Neuronal stem cell (in vitro differentiated cells): ENCODE data around the gene FAM234B. TPM values are rescaled to one million over a fixed set of nuclear protein-coding genes. Genes with fewer than 3 reads are reported as not detected.

Experiments
- DNase-seq: peaks from one replicate; pipeline ENCODE4 v3.0.0-alpha.2; 2013; ENCODE audit warnings: low spot score
- H2AFZ ChIP-seq: one replicate; pipeline ENCODE4 v1.6.1; 2013; ENCODE audit warnings: mild to moderate bottlenecking, low read length, inconsistent platforms
- H2AK5ac ChIP-seq: 2 replicates; pipeline ENCODE4 v1.6.1; 2013; ENCODE audit warnings: low read depth, mild to moderate bottlenecking, inconsistent platforms, low read length, moderate library complexity, mixed read lengths
- H2BK120ac ChIP-seq: 2 replicates; pipeline ENCODE4 v1.6.1; 2013; ENCODE audit warnings: low read depth, mild to moderate bottlenecking, inconsistent platforms, low read length, moderate library complexity, mixed read lengths
- H2BK12ac ChIP-seq: one replicate; pipeline ENCODE4 v1.6.1; 2013; ENCODE audit warnings: low read length, inconsistent platforms
- H2BK15ac ChIP-seq: 2 replicates; pipeline ENCODE4 v1.6.1; 2013; ENCODE audit warnings: mild to moderate bottlenecking, low read length, inconsistent platforms, mixed read lengths
- H2BK5ac ChIP-seq: one replicate; pipeline ENCODE4 v1.6.1; 2013; ENCODE audit warnings: inconsistent platforms, mild to moderate bottlenecking, low read length, moderate library complexity
- H3K14ac ChIP-seq: one replicate; pipeline ENCODE4 v1.6.1; 2013; ENCODE audit warnings: low read length, inconsistent platforms
- H3K18ac ChIP-seq: 2 replicates; pipeline ENCODE4 v1.6.1; 2013; ENCODE audit warnings: low read length, inconsistent platforms
- H3K23ac ChIP-seq: 2 replicates; pipeline ENCODE4 v1.6.1; 2013; ENCODE audit warnings: low read depth, mild to moderate bottlenecking, mixed read lengths, low read length, inconsistent platforms; ENCODE audit not compliant: poor library complexity
- H3K27ac ChIP-seq: replicated peaks from 3 replicates; pipeline ENCODE4 v1.5.1; 2013; ENCODE audit warnings: low read length, inconsistent platforms
- H3K27me3 ChIP-seq, 3 experiments: 2 replicates each; pipeline ENCODE4 v1.6.1; 2013; ENCODE audit warnings: low read length in 3 of 3, mild to moderate bottlenecking in 2 of 3, inconsistent platforms in 1 of 3, low read depth in 1 of 3, mixed read lengths in 1 of 3, moderate library complexity in 1 of 3; ENCODE audit not compliant: control insufficient read depth in 3 of 3, insufficient read depth in 3 of 3
- H3K36me3 ChIP-seq, 2 donors: replicated peaks in 1 of 2; 2 replicates each; pipeline ENCODE4 v1.6.1; 2013; ENCODE audit warnings: low read length in 2 of 2; ENCODE audit not compliant: control insufficient read depth in 2 of 2, insufficient read depth in 2 of 2
- H3K4ac ChIP-seq: 2 replicates; pipeline ENCODE4 v1.6.1; 2013; ENCODE audit warnings: inconsistent platforms, mild to moderate bottlenecking, low read length, moderate library complexity
- H3K4me1 ChIP-seq, 2 donors: 1 replicate in 1 of 2; 2 replicates in 1 of 2; pipeline ENCODE4 v1.6.1; 2013; ENCODE audit warnings: low read length in 2 of 2, low read depth in 1 of 2; ENCODE audit not compliant: control insufficient read depth in 2 of 2, insufficient read depth in 1 of 2
- H3K4me2 ChIP-seq: one replicate; pipeline ENCODE4 v1.6.1; 2013; ENCODE audit warnings: mild to moderate bottlenecking, low read length, inconsistent platforms; ENCODE audit not compliant: insufficient read depth, poor library complexity, severe bottlenecking
- H3K4me3 ChIP-seq, 2 donors: 2 replicates each; pipeline ENCODE4 v1.5.1; 2013; ENCODE audit warnings: low read length in 2 of 2, mild to moderate bottlenecking in 2 of 2, inconsistent platforms in 1 of 2, moderate library complexity in 1 of 2
- H3K79me1 ChIP-seq: one replicate; pipeline ENCODE4 v1.6.1; 2013; ENCODE audit warnings: low read depth, mild to moderate bottlenecking, inconsistent platforms, low read length, moderate library complexity
- H3K9ac ChIP-seq: one replicate; pipeline ENCODE4 v1.6.1; 2013; ENCODE audit warnings: mild to moderate bottlenecking, low read depth, low read length, inconsistent platforms; ENCODE audit not compliant: poor library complexity
- H3K9me3 ChIP-seq, 2 donors: replicated peaks in 1 of 2; 2 replicates each; pipeline versions ENCODE3 to v1.6.1; 2013; ENCODE audit warnings: low read length in 2 of 2, mild to moderate bottlenecking in 2 of 2, inconsistent platforms in 1 of 2, low read depth in 1 of 2, mixed read lengths in 1 of 2, moderate library complexity in 1 of 2; ENCODE audit not compliant: control insufficient read depth in 2 of 2, insufficient read depth in 1 of 2
- H4K8ac ChIP-seq: one replicate; pipeline ENCODE4 v1.6.1; 2013; ENCODE audit warnings: low read depth, mild to moderate bottlenecking, inconsistent platforms, low read length, moderate library complexity
- H4K91ac ChIP-seq: one replicate; pipeline ENCODE4 v1.6.1; 2013; ENCODE audit warnings: low read length, low read depth, mild to moderate bottlenecking, inconsistent platforms; ENCODE audit not compliant: poor library complexity
- whole genome bisulfite sequencing, 2 donors: extraction: QIAGEN DNeasy Blood & Tissue Kit; methylation state at CpG; one replicate each; pipeline ENCODE4 v1.1.7; 2013; ENCODE audit warnings: missing lambda C conversion rate in 2 of 2, mixed read lengths in 1 of 2; ENCODE audit not compliant: insufficient read length in 2 of 2, insufficient replicate concordance in 1 of 2; ENCODE audit errors: extremely low coverage in 2 of 2; 5-methylcytosine and 5-hydroxymethylcytosine counted together
- polyA plus RNA-seq, 2 experiments: library from polyadenylated mRNA; stranded (reverse); fragments of 200-250 nt; gene quantifications; one replicate each; pipeline ENCODE4 v1.2.3, GENCODE V29; 2013

FAM234B gene
- 15.9 TPM for polyA plus RNA-seq (2013, experiment 1 of 2)
- polyA plus RNA-seq (2013, experiment 2 of 2) = 15.5 TPM

- Histone ChIP-seq H2BK120ac (no peak within 1 kb of the TSS), H2BK12ac (no peak within 1 kb of the TSS), H3K9me3 (no peaks in the 10 kb centered on the region), H3K23ac (peak within 1 kb of the TSS; percentile 58), H3K27me3 (peaks cover 0 to 41% (median 0%) of the 10 kb centered on the region in 3 experiments), H3K9ac (peak within 1 kb of the TSS; percentile 87), H4K91ac (no peak within 1 kb of the TSS), H4K8ac (no peak within 1 kb of the TSS), H2AFZ (peak within 1 kb of the TSS; percentile 100), H3K4ac (no peak within 1 kb of the TSS), H3K14ac (no peak within 1 kb of the TSS), H2BK5ac (no peak within 1 kb of the TSS), H2BK15ac (peak within 1 kb of the TSS; percentile 10), H3K4me2 (peak within 1 kb of the TSS; percentile 89), H3K79me1 (no peaks in the 10 kb centered on the region), H2AK5ac (no peak within 1 kb of the TSS), H3K36me3 (no peaks in the 10 kb centered on the region), H3K4me3 (peak within 1 kb of the TSS; percentile 84 to 98), H3K18ac (peak within 1 kb of the TSS; percentile 95), H3K4me1 (peaks cover 1 to 6% of the 10 kb centered on the region in 2 donors), H3K27ac (no peak within 1 kb of the TSS)
- DNase-seq = peak; percentile 76
- no CpG with 5 or more reads among the region's 74 CpGs for WGBS, 2 donors
Measured at GRCh38 chr12:13044002-13044905, at the start of gene FAM234B. Gene FAM234B, plus strand, starts transcription at chr12:13044381. Its CDS starts 23 bp downstream, at chr12:13044404.

GRCh38 chr12:12995088-12995487, 49.1 kb upstream of the FAM234B start:
- Histone ChIP-seq H3K79me1 (peaks cover 1% of the 10 kb centered on the region), H3K9ac (no peak overlapping the region), H3K4me2 (no peak overlapping the region), H3K14ac (no peak overlapping the region), H2AK5ac (no peak overlapping the region), H3K23ac (no peak overlapping the region), H3K9me3 (no peaks in the 10 kb centered on the region), H3K4ac (no peak overlapping the region), H3K18ac (no peak overlapping the region), H4K91ac (no peak overlapping the region), H2BK12ac (no peak overlapping the region), H2BK5ac (no peak overlapping the region), H3K27me3 (no peaks in the 10 kb centered on the region), H2BK120ac (no peak overlapping the region), H3K27ac (no peak overlapping the region), H3K4me3 (no peak overlapping the region), H4K8ac (no peak overlapping the region), H3K36me3 (no peaks in the 10 kb centered on the region), H2AFZ (no peak overlapping the region), H2BK15ac (no peak overlapping the region), H3K4me1 (peaks cover 0 to 2% of the 10 kb centered on the region in 2 donors)
- no CpG with 5 or more reads among the region's 3 CpGs for WGBS, 2 donors
- no peak for DNase-seq

GRCh38 chr12:12996209-12996608, 48.0 kb upstream of the FAM234B start:
- H3K9ac ChIP-seq = no peak overlapping the region
- no peak overlapping the region for H3K4ac ChIP-seq
- no peak overlapping the region for H2BK5ac ChIP-seq
- no peak overlapping the region for H3K14ac ChIP-seq
- H3K9me3 ChIP-seq = no peaks in the 10 kb centered on the region
- WGBS, 2 donors = no CpG with 5 or more reads among the region's 3 CpGs
- no peaks in the 10 kb centered on the region for H3K36me3 ChIP-seq
- H3K4me2 ChIP-seq = no peak overlapping the region
- no peak overlapping the region for H3K27ac ChIP-seq
- H3K23ac ChIP-seq = no peak overlapping the region
- DNase-seq = no peak
- no peak overlapping the region for H3K4me3 ChIP-seq
- H4K8ac ChIP-seq = no peak overlapping the region
- no peak overlapping the region for H2BK120ac ChIP-seq
- no peaks in the 10 kb centered on the region for H3K27me3 ChIP-seq
- no peak overlapping the region for H2BK12ac ChIP-seq
- peaks cover 0 to 2% of the 10 kb centered on the region in 2 donors for H3K4me1 ChIP-seq
- H2AFZ ChIP-seq = no peak overlapping the region
- H4K91ac ChIP-seq = no peak overlapping the region
- H2BK15ac ChIP-seq = no peak overlapping the region
- no peak overlapping the region for H2AK5ac ChIP-seq
- H3K79me1 ChIP-seq = peaks cover 1% of the 10 kb centered on the region
- H3K18ac ChIP-seq = no peak overlapping the region

GRCh38 chr12:12997156-12997555, 47.0 kb upstream of the FAM234B start:
- H2AK5ac ChIP-seq = no peak overlapping the region
- no peak overlapping the region for H4K8ac ChIP-seq
- no peak overlapping the region for H2BK12ac ChIP-seq
- H4K91ac ChIP-seq = no peak overlapping the region
- H3K14ac ChIP-seq = no peak overlapping the region
- no peak overlapping the region for H3K4me3 ChIP-seq
- no peak overlapping the region for H2BK15ac ChIP-seq
- H3K9ac ChIP-seq = no peak overlapping the region
- peaks cover 0 to 2% (median 0%) of the 10 kb centered on the region in 3 experiments for H3K27me3 ChIP-seq
- H2AFZ ChIP-seq = no peak overlapping the region
- no peak overlapping the region for H2BK120ac ChIP-seq
- DNase-seq = no peak
- no peak overlapping the region for H3K4ac ChIP-seq
- no CpG with 5 or more reads among the region's 3 CpGs for WGBS, 2 donors
- H3K23ac ChIP-seq = no peak overlapping the region
- no peaks in the 10 kb centered on the region for H3K36me3 ChIP-seq
- H3K4me1 ChIP-seq = peaks cover 2 to 4% of the 10 kb centered on the region in 2 donors
- no peaks in the 10 kb centered on the region for H3K9me3 ChIP-seq
- no peak overlapping the region for H3K27ac ChIP-seq
- peaks cover 1% of the 10 kb centered on the region for H3K79me1 ChIP-seq
- no peak overlapping the region for H3K18ac ChIP-seq
- H3K4me2 ChIP-seq = no peak overlapping the region
- H2BK5ac ChIP-seq = no peak overlapping the region
